H1 (cell line): ENCODE results near the gene TBL1Y. TPM values are rescaled to one million over a fixed set of nuclear protein-coding genes. Genes with fewer than 3 reads are reported as not detected.

Experiments used
- polyA plus RNA-seq, 7 experiments: library from polyadenylated mRNA; depleted of rRNA in 3 of 7; stranded (reverse) in 5 of 7; unstranded in 2 of 7; fragments of >200 nt in 5 of 7; fragments of 200-250 nt in 2 of 7; gene quantifications; 1 replicate in 5 of 7; 2 replicates in 1 of 7; 4 replicates in 1 of 7; pipeline versions ENCODE4 v1.2.1 to v1.2.3, GENCODE V29; 2011 to 2013; ENCODE audit warnings: missing spikeins in 2 of 7, mixed read lengths in 2 of 7
- total RNA-seq: library from RNA; stranded (reverse); fragmentation: NEBNext Ultra II Directional; extraction: Animal tissue kit (Norgen Biotek cat#: 25700); gene quantifications from 2 replicates; pipeline ENCODE4 v1.2.1, GENCODE V29; 2021
- TF ChIP-seq, protein P1 (sequence below): fragments of 300-600 bp; sonication (generic); IDR thresholded peaks from 2 replicates; pipeline ENCODE4 v1.7.1; 2012; ENCODE audit warnings: low read length, moderate library complexity, mild to moderate bottlenecking, inconsistent platforms; ENCODE audit not compliant: insufficient replicate concordance

The TBL1Y gene
- total and polyA plus RNA-seq, 2 of the 8 experiments (the other 6 are each of a cell fraction or from before 2014, with no cell fraction given) = 2.5 to 4.2 TPM

DNA sequence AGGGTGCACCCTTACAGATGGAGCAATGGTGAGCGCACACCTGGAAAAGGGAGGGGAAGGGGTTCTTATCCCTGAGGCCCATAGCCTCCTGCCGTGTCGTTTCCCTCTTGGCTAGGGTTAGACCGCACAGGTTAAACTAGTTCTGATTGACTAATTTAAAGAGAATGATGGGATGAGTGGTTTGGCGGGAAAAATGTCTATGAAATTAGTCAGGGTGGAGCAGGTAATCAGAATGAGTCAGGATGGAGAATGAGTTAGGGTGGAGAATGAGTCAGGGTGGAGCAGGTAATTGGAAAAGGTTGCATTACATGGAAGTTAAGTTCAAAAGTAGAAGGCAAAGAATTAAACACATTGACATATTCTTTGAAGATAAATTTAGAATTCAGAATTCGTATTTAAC lies 196.7 kb downstream of the TBL1Y start (continued):
- TF ChIP-seq, protein P1, sequence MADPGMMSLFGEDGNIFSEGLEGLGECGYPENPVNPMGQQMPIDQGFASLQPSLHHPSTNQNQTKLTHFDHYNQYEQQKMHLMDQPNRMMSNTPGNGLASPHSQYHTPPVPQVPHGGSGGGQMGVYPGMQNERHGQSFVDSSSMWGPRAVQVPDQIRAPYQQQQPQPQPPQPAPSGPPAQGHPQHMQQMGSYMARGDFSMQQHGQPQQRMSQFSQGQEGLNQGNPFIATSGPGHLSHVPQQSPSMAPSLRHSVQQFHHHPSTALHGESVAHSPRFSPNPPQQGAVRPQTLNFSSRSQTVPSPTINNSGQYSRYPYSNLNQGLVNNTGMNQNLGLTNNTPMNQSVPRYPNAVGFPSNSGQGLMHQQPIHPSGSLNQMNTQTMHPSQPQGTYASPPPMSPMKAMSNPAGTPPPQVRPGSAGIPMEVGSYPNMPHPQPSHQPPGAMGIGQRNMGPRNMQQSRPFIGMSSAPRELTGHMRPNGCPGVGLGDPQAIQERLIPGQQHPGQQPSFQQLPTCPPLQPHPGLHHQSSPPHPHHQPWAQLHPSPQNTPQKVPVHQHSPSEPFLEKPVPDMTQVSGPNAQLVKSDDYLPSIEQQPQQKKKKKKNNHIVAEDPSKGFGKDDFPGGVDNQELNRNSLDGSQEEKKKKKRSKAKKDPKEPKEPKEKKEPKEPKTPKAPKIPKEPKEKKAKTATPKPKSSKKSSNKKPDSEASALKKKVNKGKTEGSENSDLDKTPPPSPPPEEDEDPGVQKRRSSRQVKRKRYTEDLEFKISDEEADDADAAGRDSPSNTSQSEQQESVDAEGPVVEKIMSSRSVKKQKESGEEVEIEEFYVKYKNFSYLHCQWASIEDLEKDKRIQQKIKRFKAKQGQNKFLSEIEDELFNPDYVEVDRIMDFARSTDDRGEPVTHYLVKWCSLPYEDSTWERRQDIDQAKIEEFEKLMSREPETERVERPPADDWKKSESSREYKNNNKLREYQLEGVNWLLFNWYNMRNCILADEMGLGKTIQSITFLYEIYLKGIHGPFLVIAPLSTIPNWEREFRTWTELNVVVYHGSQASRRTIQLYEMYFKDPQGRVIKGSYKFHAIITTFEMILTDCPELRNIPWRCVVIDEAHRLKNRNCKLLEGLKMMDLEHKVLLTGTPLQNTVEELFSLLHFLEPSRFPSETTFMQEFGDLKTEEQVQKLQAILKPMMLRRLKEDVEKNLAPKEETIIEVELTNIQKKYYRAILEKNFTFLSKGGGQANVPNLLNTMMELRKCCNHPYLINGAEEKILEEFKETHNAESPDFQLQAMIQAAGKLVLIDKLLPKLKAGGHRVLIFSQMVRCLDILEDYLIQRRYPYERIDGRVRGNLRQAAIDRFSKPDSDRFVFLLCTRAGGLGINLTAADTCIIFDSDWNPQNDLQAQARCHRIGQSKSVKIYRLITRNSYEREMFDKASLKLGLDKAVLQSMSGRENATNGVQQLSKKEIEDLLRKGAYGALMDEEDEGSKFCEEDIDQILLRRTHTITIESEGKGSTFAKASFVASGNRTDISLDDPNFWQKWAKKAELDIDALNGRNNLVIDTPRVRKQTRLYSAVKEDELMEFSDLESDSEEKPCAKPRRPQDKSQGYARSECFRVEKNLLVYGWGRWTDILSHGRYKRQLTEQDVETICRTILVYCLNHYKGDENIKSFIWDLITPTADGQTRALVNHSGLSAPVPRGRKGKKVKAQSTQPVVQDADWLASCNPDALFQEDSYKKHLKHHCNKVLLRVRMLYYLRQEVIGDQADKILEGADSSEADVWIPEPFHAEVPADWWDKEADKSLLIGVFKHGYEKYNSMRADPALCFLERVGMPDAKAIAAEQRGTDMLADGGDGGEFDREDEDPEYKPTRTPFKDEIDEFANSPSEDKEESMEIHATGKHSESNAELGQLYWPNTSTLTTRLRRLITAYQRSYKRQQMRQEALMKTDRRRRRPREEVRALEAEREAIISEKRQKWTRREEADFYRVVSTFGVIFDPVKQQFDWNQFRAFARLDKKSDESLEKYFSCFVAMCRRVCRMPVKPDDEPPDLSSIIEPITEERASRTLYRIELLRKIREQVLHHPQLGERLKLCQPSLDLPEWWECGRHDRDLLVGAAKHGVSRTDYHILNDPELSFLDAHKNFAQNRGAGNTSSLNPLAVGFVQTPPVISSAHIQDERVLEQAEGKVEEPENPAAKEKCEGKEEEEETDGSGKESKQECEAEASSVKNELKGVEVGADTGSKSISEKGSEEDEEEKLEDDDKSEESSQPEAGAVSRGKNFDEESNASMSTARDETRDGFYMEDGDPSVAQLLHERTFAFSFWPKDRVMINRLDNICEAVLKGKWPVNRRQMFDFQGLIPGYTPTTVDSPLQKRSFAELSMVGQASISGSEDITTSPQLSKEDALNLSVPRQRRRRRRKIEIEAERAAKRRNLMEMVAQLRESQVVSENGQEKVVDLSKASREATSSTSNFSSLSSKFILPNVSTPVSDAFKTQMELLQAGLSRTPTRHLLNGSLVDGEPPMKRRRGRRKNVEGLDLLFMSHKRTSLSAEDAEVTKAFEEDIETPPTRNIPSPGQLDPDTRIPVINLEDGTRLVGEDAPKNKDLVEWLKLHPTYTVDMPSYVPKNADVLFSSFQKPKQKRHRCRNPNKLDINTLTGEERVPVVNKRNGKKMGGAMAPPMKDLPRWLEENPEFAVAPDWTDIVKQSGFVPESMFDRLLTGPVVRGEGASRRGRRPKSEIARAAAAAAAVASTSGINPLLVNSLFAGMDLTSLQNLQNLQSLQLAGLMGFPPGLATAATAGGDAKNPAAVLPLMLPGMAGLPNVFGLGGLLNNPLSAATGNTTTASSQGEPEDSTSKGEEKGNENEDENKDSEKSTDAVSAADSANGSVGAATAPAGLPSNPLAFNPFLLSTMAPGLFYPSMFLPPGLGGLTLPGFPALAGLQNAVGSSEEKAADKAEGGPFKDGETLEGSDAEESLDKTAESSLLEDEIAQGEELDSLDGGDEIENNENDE = no peak
